GM12878 (cell line): ENCODE measurements around the gene SYNE4. TPM values are rescaled to one million over a fixed set of nuclear protein-coding genes. Genes with fewer than 3 reads are reported as not detected.

Experiments used
- ATAC-seq: fragments of 200-7000 bp; cut with Tn5 transposase; 3 replicates; pipeline ENCODE4 v1.9.1; 2020; ENCODE audit warnings: mild to moderate bottlenecking, moderate library complexity
- BruUV-seq: library from RNA; stranded (reverse); fragments of 400-500 nt; replicated peaks from 2 replicates; lab custom pipeline; 2021; lab: Mats Ljungman, UMichigan
- CTCF ChIA-PET: fragments of 300-600 bp; sonication (Branson Sonifier 250); formaldehyde crosslinking; extraction: SDS; loops from one replicate; lab custom pipeline; 2021; ENCODE audit warnings: inconsistent platforms; lab: Yijun Ruan, JAX
- POLR2A ChIA-PET: fragments of 350-600 bp; formaldehyde crosslinking; extraction: SDS; loops from one replicate; lab custom pipeline; 2021; ENCODE audit warnings: inconsistent platforms; lab: Charles Lee
- RAD21 ChIA-PET: fragments of 300-600 bp; sonication (Branson Sonifier 250); formaldehyde crosslinking; loops from one replicate; lab custom pipeline; 2023; ENCODE audit warnings: antibody characterized with exemption; ENCODE audit not compliant: unreplicated experiment; lab: Charles Lee
- SMC1A ChIA-PET: fragments of 300-600 bp; sonication (Branson Sonifier 250); formaldehyde crosslinking; loops from one replicate; lab custom pipeline; 2023; ENCODE audit not compliant: unreplicated experiment, uncharacterized antibody; lab: Charles Lee
- DNase-seq: peaks from one replicate; pipeline ENCODE4 v3.0.0-alpha.2; 2011; ENCODE audit warnings: low read depth, low spot score
- FAIRE-seq: peaks from 3 replicates; lab custom pipeline; 2011; peaks lifted over from hg19 to GRCh38; lab: Jason Lieb, UNC
- H2AFZ ChIP-seq: 2 replicates; pipeline ENCODE4 v1.6.0; 2011; ENCODE audit warnings: low read depth, low read length, control low read depth; ENCODE audit not compliant: control insufficient read depth
- H3K27ac ChIP-seq: 2 replicates; pipeline ENCODE4 v1.5.1; 2011; ENCODE audit warnings: control low read depth; ENCODE audit not compliant: control insufficient read depth, insufficient read depth
- H3K27me3 ChIP-seq, 2 experiments: replicated peaks in 1 of 2; 2 replicates each; pipeline versions ENCODE4 v1.6.0 to v1.6.1; 2011; ENCODE audit warnings: low read length in 1 of 2; ENCODE audit not compliant: control insufficient read depth in 2 of 2, insufficient read depth in 2 of 2
- H3K36me3 ChIP-seq, 2 experiments: 2 replicates each; pipeline ENCODE4 v1.5.1; 2011; ENCODE audit warnings: low read length in 1 of 2; ENCODE audit not compliant: control insufficient read depth in 2 of 2, insufficient read depth in 2 of 2
- H3K4me1 ChIP-seq: 2 replicates; pipeline ENCODE4 v1.6.1; 2011; ENCODE audit warnings: mild to moderate bottlenecking, low read length, moderate library complexity, mixed read lengths; ENCODE audit not compliant: control insufficient read depth, insufficient read depth
- H3K4me2 ChIP-seq: 2 replicates; pipeline ENCODE4 v1.6.0; 2011; ENCODE audit warnings: control low read depth; ENCODE audit not compliant: control insufficient read depth, insufficient read depth
- H3K4me3 ChIP-seq: fragments of 200-600 bp; sonication (generic); 2 replicates; pipeline ENCODE4 v1.5.1; 2016
- H3K79me2 ChIP-seq: 2 replicates; pipeline ENCODE4 v1.6.0; 2011; ENCODE audit warnings: low read length; ENCODE audit not compliant: control insufficient read depth, insufficient read depth
- H3K9ac ChIP-seq: 2 replicates; pipeline ENCODE4 v1.8.0; 2011; ENCODE audit warnings: low read length, control low read depth, mixed read lengths; ENCODE audit not compliant: control insufficient read depth, insufficient read depth
- H3K9me3 ChIP-seq: replicated peaks from 3 replicates; pipeline ENCODE4 v1.5.1; 2011; ENCODE audit warnings: mild to moderate bottlenecking, low read length; ENCODE audit not compliant: control insufficient read depth, insufficient read depth
- H4K20me1 ChIP-seq: 2 replicates; pipeline ENCODE4 v1.6.0; 2011; ENCODE audit not compliant: control insufficient read depth, insufficient read depth
- CREM ChIP-seq: IDR thresholded peaks from 2 replicates; pipeline ENCODE4 v1.6.1; 2014; ENCODE audit warnings: antibody characterized with exemption, low read depth
- E2F4 ChIP-seq: IDR thresholded peaks from 2 replicates; pipeline ENCODE4 v1.6.1; 2012; ENCODE audit warnings: low read depth, low read length, improper control_type of control experiment
- HCFC1 ChIP-seq: fragments of 150-350 bp; IDR thresholded peaks from 2 replicates; pipeline ENCODE4 v1.6.1; 2014; ENCODE audit warnings: low read length
- HDAC6 ChIP-seq: fragments of 200-600 bp; sonication (generic); IDR thresholded peaks from one replicate; pipeline ENCODE4 v1.8.0; 2017; ENCODE audit warnings: antibody characterized with exemption; ENCODE audit not compliant: unreplicated experiment
- NFXL1 ChIP-seq: fragments of 450-650 bp; IDR thresholded peaks from 2 replicates; pipeline ENCODE4 v1.6.1; 2017; ENCODE audit warnings: antibody characterized with exemption, mild to moderate bottlenecking, borderline replicate concordance
- PRDM15 ChIP-seq: fragments of 450-650 bp; formaldehyde crosslinking; IDR thresholded peaks from 2 replicates; pipeline ENCODE4 v1.4.0; 2020; ENCODE audit warnings: mild to moderate bottlenecking, moderate library complexity
- RBBP5 ChIP-seq: fragments of 200-600 bp; sonication (generic); conservative IDR thresholded peaks from 2 replicates; pipeline ENCODE4 v1.6.1; 2016
- SIN3A ChIP-seq: IDR thresholded peaks from 2 replicates; pipeline ENCODE4 v1.6.1; 2012; ENCODE audit warnings: low read depth, low read length, improper control_type of control experiment
- ZBTB11 ChIP-seq: fragments of 450-650 bp; formaldehyde crosslinking; IDR thresholded peaks from 2 replicates; pipeline ENCODE4 v1.5.0; 2022; ENCODE audit warnings: mild to moderate bottlenecking, missing genetic modification characterization
- ZNF24 ChIP-seq: fragments of 450-650 bp; IDR thresholded peaks from 2 replicates; pipeline ENCODE4 v1.6.1; 2017; ENCODE audit warnings: antibody characterized with exemption, mild to moderate bottlenecking
- WGBS: methylation state at CpG from one replicate; pipeline ENCODE4 v1.1.6; 2016; ENCODE audit warnings: low lambda C conversion rate; ENCODE audit not compliant: insufficient replicate concordance, insufficient coverage; ENCODE audit errors: missing lambda C conversion rate; 5-methylcytosine and 5-hydroxymethylcytosine counted together
- in situ Hi-C: fragments of 300-500 bp; cut with MboI; formaldehyde crosslinking; loops from 9 replicates; pipeline ENCODE4 v1.14.3; 2018; ENCODE audit warnings: mixed read lengths
- intact Hi-C: fragments of 100-400 bp; cut with micrococcal nuclease; formaldehyde crosslinking; loops from one replicate; pipeline ENCODE4 v1.14.2; 2022; ENCODE audit not compliant: unreplicated experiment
- polyA plus RNA-seq, 11 experiments: library from polyadenylated mRNA; depleted of rRNA in 4 of 11; unstranded in 6 of 11; stranded (reverse) in 5 of 11; fragments of >200 nt; fragmentation: Nextera tagmentation in 4 of 11; fragmentation: Illumina TruSeq in 1 of 11; extraction: Ambion mirVana in 4 of 11; extraction: Trizol in 1 of 11; gene quantifications; 1 replicate in 1 of 11; 2 replicates in 10 of 11; pipeline versions ENCODE4 v1.2.1 to v1.2.3, GENCODE V29; 2011 to 2016; ENCODE audit warnings: inconsistent platforms in 2 of 11, missing spikeins in 2 of 11, low read depth in 1 of 11
- total RNA-seq, 4 experiments: library from RNA; depleted of rRNA in 3 of 4; stranded (reverse); fragments of >200 nt in 3 of 4; fragmentation: Illumina TruSeq in 1 of 4; extraction: Trizol in 1 of 4; gene quantifications; 2 replicates each; pipeline versions ENCODE4 v1.2.1 to v1.2.3, GENCODE V29; 2013 to 2021

Gene SYNE4
- total and polyA plus RNA-seq, 10 of the 15 experiments (the other 5 are each of a cell fraction or from before 2014, with no cell fraction given), result 0.35 to 1.2 (median 0.71) TPM

GRCh38 chr19:35960432-35960972, 48.1 kb downstream of the SYNE4 start:
- H4K20me1 ChIP-seq, result no peaks in the 10 kb centered on the region
- no peak for TF ChIP-seq NFXL1
- no peak overlapping the region for H3K4me2 ChIP-seq
- BruUV-seq, result no TSS peak
- no peak overlapping the region for H2AFZ ChIP-seq
- 69% methylated on average over 7 of the region's 7 CpGs for WGBS
- no peak overlapping the region for H3K9ac ChIP-seq
- peaks cover 7 to 18% of the 10 kb centered on the region in 2 experiments for H3K27me3 ChIP-seq
- DNase-seq (no peak), ATAC-seq (no peak), FAIRE-seq (no peak)
- ChIA-PET RAD21 (no interaction called here), SMC1A (no interaction called here), CTCF (no interaction called here), POLR2A (no interaction called here)
- H3K27ac ChIP-seq, result no peak overlapping the region
- no peaks in the 10 kb centered on the region for H3K36me3 ChIP-seq
- no peaks in the 10 kb centered on the region for H3K9me3 ChIP-seq
- H3K4me1 ChIP-seq, result no peaks in the 10 kb centered on the region
- intact Hi-C loops (no loop called here), in situ Hi-C loops (no loop called here)
- no peak overlapping the region for H3K4me3 ChIP-seq
- no peaks in the 10 kb centered on the region for H3K79me2 ChIP-seq

- H4K20me1 ChIP-seq, result no peaks in the 10 kb centered on the region
- DNase-seq (no peak), FAIRE-seq (no peak), ATAC-seq (no peak)
- H3K9me3 ChIP-seq, result no peaks in the 10 kb centered on the region
- RAD21 ChIA-PET, result no interaction called here
- H3K4me3 ChIP-seq, result no peak overlapping the region
- H3K36me3 ChIP-seq, result no peaks in the 10 kb centered on the region
- no peak overlapping the region for H3K4me2 ChIP-seq
- in situ Hi-C loops, result no loop called here
- 36% methylated on average over 20 of the region's 20 CpGs for WGBS
- H3K9ac ChIP-seq, result no peak overlapping the region
- no peak overlapping the region for H2AFZ ChIP-seq
- POLR2A ChIA-PET, result no interaction called here
- BruUV-seq, result no TSS peak
- H3K79me2 ChIP-seq, result no peaks in the 10 kb centered on the region
- no peaks in the 10 kb centered on the region for H3K4me1 ChIP-seq
- intact Hi-C loops, result no loop called here
- SMC1A ChIA-PET, result no interaction called here
- peaks cover 7 to 18% of the 10 kb centered on the region in 2 experiments for H3K27me3 ChIP-seq
- H3K27ac ChIP-seq, result no peak overlapping the region
- CTCF ChIA-PET, result no interaction called here
- no peak for TF ChIP-seq E2F4
- TF ChIP-seq HDAC6, result no peak
- no peak for TF ChIP-seq SIN3A
- no peak for TF ChIP-seq ZNF24
- no peak for TF ChIP-seq HCFC1
- TF ChIP-seq ZBTB11 (CRISPR knock-in tag), result no peak
- TF ChIP-seq RBBP5, result no peak
- no peak for TF ChIP-seq PRDM15
- no peak for TF ChIP-seq CREM
Observed at GRCh38 chr19:35959968-35960320, 48.7 kb downstream of the SYNE4 start.
